Neural cell (in vitro differentiated cells): ENCODE measurements around the gene TYMP.

ENCODE experiments used
- CTCF ChIP-seq: fragments of 450-650 bp; IDR thresholded peaks from 2 replicates; pipeline ENCODE4 v1.5.1; 2014; ENCODE audit warnings: antibody characterized with exemption, mild to moderate bottlenecking, moderate library complexity; ENCODE audit not compliant: poor library complexity, severe bottlenecking
- POLR2AphosphoS5 ChIP-seq: IDR thresholded peaks from 2 replicates; pipeline ENCODE4 v1.6.1; 2012
- RAD21 ChIP-seq: fragments of 450-650 bp; conservative IDR thresholded peaks from 2 replicates; pipeline ENCODE4 v1.6.1; 2014; ENCODE audit warnings: antibody characterized with exemption, mild to moderate bottlenecking, moderate library complexity

GRCh38 chr22:50513175-50513574 is 16.6 kb downstream of the TYMP start:
- no peak for TF ChIP-seq RAD21
- no peak for TF ChIP-seq CTCF
- no peak for TF ChIP-seq POLR2AphosphoS5
